ENCODE results near the gene COL9A1.

GRCh38 chr6:70286905-70287304 lies 16.0 kb downstream of the COL9A1 start:
- TF ChIP-seq CTCF (IDR thresholded peaks at IDR 0.05) (no peak), ZFX (IDR thresholded peaks at IDR 0.05; ENCODE audit: borderline replicate concordance) (no peak)
